Activated CD8-positive, alpha-beta memory T cell treated with anti-CD3 and anti-CD28 coated beads, Interleukin-2, amount 50 U/mL, for 1 hour (primary cell): ENCODE data around the gene TMEM60.
"Not testable (repeated sequence)": the region's sequence is repeated elsewhere in the genome, so short reads cannot be mapped to it uniquely, and the experiment has no call there.

Experiments
- DNase-seq: peaks from one replicate; pipeline ENCODE4 v3.0.0-alpha.2; 2020; ENCODE audit errors: extremely low read depth

The TMEM60 gene

DNA sequence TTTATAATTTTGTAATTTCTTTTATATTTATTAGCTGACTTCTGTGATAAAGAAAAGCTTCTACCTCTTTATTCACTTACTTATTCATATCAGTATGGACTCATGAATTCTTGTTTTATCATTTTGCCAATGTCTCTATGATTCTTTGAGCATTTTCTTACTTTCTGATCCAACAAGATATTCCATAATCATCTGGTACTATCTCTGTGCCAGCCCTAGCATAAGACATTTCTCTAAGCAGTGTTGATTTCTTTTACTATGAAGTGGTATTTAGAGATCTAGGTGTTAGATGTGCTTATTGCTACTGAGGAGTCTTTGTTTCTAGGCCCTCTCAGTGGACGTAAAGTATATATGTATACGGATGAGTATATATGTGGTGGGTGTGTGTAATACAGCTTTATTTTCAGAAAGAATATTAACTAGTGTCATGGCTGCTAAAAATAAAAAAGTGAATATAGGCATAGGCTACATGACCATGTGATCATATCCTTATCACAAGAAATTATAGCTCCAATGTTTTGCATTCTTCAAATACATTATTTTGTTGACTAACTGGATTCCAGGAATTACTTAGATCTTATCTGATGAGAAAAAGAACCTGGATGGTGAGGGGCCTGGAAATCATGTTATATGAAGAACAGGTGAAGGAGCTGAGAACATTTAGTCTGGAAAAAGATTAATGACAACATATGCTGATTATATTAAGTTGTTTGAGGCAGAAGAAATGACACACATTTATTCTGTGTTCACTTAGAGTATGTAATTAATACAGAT lies 13.5 kb upstream of the TMEM60 start:
- DNase-seq, result no peak

DNA sequence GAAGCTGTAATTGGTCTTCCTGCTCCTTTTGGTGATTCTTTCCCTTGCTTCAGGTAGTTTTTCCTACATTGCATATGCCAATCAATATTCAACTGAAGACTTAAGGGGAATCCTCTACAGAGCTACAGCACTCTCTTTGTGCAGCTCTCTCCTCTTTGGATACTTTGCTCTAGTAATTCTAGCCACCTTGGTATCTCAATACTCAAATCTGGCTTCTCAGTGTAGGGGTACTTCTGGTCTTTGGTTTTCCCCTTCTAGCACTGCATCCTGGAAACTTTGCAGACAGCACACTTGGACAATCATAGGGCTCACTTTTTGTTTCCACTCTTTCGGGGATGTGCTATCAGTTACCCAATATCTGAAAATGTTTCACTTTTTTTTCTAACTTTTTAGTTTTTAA lies 10.3 kb upstream of the TMEM60 start:
- DNase-seq, result no peak

DNA sequence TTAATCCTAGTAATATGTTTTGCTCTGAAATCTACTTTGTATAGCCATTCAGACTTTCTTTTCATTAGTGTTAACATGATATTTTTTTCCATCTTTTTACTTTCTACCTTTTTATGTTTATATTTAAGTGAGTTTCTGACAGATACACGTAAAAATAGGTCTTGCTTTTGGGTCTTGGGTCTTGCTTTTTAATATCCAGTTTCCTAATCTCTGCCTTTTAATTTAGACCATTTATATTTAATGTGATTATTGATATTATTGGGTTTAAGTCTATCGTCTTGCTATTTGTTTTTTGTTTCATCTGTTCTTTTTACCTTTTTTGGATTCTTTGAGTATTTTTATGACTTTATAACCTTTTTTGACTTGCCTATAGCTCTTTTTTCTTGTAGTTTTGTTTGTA lies 8.2 kb upstream of the TMEM60 start:
- DNase-seq, result no peak

DNA sequence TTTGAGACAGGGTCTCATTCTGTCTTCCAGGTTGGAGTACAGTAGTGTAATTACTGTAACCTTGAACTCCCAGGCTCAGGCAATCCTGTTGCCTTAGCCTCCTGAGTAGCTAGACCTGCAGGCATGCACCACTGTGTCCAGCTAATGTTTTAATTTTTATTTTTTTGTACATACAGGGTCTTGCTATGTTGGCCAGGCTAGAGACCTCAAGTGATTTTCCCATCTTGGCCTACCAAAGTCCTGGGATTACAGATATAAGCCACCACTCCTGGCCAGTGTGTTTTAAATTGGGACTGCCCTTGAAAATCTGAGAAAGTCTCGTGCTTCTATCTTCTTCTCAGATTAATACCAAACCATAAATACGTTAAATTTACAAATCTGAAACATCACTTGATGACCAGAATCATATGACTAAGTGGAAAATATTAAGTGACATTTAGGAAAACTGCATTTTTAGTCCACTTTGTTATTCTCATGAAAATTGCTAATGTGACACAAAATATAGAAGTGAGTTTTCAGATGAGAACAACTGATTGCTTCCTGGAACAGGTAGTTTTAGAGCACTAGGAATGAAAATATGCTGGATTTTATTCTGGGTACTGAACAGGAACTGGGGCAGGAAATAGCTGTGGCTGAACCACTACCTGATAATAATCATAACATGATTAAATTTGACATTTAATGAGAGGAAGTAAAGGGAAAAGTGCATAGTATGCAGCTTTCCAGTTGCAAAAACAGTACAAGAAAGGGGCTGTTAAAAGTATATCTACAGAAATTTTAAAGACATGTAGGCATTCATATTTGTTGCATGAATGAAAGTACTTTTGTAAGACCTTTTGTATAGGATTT lies 4.5 kb upstream of the TMEM60 start:
- no peak for DNase-seq

DNA sequence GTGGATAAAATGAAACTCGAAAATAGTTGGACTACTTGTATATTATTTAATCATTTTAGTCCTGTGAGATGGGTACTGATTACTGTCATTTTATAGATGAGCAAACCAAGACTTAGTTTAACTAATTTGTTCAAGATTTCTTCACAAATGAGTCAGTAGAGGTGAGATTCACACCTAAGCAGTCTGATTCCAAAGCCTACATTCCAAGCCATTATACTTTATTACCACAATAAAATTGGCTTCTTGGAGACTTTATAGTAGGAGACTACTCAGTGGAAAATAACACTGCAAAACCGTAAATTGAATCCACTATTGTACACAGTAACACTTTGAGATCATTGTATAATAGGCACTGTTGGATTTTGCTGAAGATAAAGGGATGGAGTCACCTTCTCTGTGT lies 2.5 kb upstream of the TMEM60 start:
- DNase-seq, result no peak

DNA sequence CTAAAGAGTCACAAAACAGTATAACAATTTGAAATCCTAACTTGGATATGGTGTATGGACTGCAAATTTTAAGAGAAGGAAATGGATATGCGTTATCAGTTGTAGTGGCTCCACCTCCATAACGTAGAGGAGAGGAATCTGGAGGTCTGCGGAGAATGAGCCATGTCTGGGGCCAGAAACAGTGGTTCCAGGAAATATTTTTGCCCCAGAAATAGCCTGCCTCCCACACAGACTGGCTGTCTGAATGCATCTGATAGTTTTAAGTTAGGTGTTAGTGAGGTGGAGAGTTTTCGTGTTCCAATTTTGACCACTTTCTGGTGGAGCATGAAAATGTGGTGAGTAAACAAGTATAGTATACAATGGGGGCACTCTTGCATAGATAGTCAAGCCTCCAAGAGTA lies 1.9 kb upstream of the TMEM60 start:
- no peak for DNase-seq

DNA sequence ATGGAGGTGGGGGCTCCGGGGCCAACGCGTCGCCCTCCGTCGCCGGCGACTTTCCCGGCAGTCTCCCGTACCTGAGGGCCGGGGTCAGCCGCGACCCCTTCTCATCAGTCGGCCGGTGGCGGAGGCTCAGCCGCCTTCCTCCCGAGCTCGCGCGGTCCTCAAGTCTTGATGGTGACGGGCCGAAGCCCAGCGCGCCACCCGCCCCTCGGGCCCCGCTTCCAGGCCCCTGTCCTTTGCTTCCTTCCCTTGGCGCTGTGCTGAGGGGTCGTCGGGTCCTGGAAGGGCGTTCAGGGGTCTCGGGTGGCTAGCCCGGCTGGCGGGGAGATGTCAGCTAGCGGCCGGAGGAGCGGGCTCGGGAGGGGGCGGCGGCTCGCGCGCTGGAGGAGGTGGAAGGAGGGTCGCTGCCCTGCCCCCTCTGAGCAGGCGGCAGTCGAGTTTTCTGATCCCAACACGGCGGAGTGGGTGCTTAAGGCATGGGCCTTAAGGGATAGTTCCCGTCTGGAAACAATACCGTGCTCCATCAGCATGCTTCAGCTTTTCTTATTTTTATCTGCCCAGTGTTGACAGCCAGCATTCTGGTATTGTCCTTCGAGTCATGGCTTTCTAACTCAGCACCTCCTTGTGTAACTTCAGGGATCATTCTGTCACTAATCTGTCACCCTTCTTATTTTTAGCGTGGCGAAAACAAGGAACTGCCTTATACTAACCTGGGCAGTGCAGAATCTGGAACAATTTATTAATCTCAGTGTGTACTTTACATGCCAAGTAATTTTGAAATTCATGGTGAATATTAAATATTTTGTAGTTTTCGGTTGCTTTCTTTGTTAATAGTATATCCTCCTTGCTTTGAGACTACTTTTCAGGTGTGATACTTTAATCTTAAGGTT lies 1.1 kb upstream of the TMEM60 start:
- DNase-seq, result no peak

DNA sequence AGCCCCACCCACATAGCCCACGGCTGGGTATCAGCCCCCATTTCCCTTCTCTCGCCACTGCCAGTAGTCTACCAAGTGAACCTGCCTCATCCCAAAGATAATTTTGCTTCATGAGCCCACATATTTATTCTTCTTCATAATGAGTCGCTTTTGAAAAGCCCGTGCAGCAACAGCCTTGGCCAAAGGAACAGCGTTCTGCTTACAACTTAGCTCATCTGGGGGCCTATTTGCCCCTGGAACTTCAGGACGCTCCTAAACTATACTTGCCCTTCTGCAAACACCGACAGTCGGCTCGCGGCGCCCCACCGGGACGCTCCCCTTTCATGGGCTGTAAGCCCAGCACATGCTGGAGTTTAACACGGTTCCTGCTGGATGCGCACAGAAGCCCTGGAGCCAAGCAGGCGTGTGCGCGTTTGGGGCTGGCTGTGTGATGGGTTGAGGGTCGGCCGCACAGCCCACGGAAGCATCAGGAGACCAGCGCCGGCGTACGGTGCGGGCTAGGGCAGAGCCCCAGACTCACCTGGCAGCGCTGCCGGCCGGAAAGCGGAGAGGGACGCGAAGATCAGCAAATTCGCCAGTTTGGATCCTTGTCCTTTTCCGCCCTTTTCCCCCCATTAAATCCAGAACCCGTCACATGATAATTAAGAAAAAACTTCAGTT lies 370 bp downstream of the TMEM60 start:
- no peak for DNase-seq

DNA sequence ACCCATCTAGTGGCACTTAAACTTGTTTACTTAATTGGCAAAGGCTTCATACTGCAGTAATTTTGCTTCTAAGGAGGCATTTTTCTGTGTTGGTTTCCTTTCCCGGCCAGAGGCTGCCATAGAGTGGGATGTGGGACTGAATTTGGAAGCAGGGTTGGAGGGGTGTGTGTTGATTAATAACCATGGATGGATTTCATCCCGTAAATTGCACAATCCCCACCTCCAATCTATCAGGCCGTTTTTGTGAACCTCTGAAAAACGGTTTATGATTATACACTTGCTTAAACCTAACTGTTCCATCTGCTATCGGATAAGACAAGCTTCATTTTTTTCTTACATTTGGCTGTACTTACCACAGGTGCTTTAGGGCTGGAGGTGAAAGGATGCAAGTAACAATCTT lies 1.3 kb downstream of the TMEM60 start:
- DNase-seq, result no peak

DNA sequence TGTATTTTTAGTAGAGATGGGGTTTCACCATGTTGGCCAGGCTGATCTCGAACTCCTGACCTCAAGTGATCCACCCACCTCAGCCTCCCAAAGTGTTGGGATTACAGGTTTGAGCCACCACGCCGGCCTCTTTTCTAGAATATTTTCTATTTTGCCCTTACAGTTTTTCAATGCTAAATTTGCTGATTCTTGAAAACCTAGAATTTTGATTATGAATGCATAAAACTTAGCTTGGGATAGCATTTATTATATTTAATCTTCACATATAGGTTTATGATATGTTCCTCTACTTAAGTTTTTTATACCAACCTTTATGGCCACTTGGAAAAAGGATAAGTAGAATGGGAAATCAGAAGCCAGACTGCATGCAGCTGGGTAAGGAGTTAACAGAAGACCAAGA lies 2.1 kb downstream of the TMEM60 start:
- no peak for DNase-seq

DNA sequence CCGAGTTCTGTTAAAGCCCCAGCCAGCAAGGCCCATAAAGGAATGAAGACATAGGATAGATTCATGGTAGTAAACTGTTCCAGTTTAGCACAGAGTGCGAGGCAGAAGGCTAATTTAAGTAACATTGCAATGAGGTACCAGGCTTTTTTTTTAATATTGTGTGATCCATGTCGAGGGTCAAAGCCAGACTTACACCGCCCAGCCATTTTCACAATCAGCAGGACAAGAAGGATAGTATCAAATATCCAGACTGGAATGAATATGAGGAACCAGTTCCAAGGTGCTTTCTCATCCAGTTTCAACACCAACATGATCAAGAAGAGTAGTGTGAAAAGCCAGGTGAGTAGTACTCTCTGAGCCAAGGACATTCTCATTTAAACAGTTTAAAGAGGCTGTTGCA lies 4.2 kb downstream of the TMEM60 start:
- DNase-seq, result no peak

DNA sequence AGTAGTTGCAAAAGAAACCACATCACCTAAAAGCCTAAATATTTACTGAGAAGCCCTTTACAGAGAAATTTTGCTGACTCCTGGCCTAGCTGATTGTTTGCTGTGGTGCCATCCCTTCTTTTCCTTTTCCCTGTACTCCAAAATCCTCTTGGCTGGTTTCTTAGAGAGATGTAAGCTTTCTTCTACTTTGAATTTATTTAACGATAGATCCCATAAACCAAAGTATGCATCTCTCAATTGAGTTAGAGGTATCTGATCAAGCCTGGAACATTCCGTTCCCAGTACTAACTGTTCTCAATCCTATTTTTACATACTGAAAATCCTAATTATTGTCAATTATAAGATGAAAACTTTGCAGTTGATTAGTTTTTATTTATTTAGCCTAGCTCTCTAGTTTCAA lies 6.3 kb downstream of the TMEM60 start:
- no peak for DNase-seq

DNA sequence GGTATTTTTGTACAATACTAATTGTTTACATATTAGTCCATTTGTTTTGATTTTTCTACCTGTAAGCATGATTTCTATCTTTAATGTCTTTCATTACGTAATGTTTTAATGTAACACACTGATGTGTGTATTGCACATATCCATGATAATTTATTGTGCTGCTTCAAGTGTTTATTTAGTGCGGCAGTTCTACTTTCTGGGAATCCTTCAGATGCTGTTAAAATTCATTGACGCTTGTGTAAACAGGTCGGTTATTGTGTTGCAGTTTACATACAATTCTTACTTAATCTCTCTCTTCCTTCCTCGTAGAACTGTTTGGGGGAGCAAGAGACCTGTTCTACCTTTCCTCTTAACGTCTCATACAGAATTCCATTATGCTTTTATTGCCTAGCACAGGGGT lies 6.9 kb downstream of the TMEM60 start:
- no peak for DNase-seq

DNA sequence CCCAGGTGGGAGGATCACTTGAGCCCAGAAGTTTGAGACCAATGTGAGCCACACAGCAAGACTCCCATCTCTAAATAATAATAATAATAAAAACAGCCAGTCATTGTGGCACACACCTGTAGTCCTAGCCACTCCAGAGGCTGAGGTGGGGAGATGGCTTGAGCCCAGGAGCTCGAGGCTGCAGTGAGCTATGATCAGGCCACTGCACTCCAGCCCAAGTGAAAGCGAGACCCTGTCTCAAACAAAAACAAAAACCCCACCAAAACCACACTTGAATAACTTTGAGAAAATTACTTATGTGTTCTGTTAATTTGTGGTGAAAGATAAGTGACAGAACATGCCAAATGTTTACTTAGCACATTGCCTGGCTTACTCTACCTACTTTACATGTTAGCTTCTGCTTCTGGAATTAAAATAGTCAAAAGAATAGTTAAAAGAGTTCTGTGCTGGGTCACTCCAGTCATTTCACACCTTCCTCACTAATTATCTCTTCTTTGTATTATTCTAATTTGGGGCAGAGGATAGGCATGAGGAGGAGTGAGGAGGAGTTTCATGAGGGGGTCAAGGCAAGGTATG lies 9.8 kb downstream of the TMEM60 start:
- DNase-seq, result no peak

DNA sequence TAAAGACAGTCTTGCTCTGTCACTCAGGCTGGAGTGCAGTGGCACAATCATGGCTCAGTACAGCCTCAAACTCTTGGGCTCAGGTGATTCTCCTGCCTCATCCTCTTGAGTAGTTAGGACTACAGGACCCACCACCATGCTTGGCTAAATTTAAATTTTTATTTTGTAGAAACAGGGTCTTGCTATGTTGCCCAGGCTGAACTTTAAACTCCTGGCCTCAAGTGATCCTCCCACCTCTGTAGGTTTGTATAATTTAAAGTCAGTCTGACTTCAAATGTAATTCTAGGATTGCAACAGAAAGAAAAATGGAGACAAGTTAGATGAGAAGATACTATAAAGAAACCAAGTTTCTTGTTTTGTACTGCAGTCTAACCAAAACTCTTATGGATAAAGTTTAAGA lies 11.5 kb downstream of the TMEM60 start:
- no peak for DNase-seq

DNA sequence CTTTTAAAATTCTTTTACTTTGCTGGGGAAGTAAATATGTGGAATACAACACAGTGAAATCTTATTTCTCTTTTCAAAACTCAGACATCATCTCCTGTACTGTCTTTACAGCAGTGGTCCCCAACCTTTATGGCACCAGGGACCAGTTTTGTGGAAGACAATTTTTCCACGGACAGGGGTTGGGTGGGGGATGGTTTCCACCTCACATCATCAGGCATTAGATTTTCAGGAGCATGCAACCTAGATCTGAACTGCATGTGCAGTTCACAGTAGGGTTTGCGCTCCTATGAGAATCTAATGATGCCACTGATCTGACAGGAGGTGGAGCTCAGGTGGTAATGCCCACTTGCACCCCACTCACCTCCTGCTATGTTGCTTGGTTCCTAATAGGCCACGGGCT lies 12.2 kb downstream of the TMEM60 start:
- DNase-seq, result no peak

DNA sequence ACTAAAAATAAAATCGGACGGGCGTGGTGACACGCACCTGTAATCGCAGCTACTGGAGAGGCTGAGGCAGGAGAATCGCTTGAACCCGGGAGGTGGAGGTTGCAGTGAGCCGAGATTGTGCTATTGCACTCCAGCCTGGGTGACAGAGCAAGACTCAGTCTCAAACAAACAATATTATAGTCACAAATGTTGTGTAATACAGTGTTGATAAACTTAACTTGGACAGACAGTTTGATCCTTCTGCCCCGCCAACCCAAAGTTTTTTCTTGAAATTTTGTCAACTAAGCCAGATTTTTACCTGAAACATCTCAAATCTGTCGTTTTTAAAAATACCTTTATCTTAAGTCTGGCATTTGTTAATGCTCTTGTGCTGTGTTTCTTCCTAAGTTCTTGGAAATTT lies 13.8 kb downstream of the TMEM60 start:
- not testable (repeated sequence) for DNase-seq

DNA sequence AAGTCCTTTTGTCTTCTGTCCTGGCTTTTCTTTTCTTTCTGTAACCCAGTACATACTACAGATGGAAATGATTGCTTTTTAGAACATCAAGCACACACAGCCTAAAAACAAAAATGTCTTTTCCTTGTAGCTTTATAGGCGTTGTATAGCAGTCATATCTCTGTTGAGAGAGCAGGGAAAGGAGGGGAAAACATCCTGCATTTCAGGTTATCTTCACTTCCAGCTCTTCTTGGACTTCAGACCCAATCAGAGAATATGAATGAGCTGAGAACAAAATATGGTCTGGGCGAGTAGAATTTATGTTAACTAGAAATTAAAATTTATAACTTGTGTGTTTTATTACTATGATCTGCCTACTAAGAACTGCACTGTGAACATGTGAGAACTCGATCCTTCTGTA lies 14.7 kb downstream of the TMEM60 start:
- DNase-seq, result no peak

DNA sequence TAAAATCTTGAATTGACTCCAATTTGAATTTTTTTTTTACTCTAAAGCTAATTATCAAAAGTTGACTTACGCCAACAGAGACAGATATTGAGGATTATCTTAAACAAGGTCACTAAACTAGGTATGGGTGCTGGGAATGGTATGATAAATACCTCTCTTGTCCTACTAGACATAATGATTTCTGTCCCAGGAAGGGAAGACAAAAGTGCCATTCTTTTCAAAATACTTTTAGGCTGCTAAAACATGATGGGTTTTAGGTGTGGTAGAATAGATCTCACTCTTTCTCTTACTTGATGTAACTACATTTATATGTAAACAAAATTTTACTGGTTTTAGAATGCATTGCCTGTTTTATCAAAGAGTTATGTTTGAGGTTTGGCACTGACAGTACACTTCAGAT lies 15.1 kb downstream of the TMEM60 start:
- no peak for DNase-seq

DNA sequence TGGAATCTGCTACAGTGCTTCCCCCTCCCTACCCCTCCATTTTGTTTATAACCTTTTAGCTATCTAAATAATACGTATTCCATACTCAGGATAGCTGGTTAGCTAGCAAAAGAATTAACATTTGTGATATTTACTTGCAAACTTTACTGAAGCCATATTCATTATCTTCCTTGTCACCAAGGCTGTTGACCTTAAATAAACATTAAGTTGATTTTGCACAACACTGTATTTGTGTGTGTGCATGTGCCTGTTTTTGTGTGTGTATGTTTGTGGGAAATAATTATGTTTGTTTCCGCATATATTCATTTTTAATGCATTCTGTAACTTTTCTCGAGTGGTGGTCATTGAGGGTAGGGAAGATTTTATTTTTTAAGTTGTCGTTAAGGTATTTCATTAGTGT lies 15.9 kb downstream of the TMEM60 start:
- DNase-seq, result no peak

DNA sequence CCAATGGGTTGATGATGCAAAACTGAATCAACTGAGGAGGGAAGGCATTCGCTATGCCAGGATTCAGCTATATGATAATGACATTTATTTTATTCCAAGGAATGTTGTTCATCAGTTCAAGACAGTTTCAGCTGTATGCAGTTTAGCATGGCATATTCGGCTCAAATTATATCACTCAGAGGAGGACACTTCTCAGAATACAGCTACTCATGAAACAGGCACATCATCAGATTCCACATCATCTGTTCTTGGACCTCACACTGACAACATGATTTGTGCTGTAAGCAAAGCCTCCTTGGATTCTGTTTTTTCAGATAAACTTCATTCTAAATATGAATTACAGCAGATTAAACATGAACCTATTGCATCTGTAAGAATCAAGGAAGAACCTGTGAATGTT lies 19.7 kb downstream of the TMEM60 start:
- DNase-seq, result no peak
